NCI-H226 (cell line): ENCODE results near the gene RTN4RL1.
A peak's percentile ranks its signal among the peaks of the same experiment; 100 is the strongest.
"Not testable (repeated sequence)": the region's sequence is repeated elsewhere in the genome, so short reads cannot be mapped to it uniquely, and the experiment has no call there.

ENCODE experiments used
- DNase-seq: peaks from one replicate; pipeline ENCODE4 v3.0.0-alpha.2; 2015

Gene RTN4RL1

DNA sequence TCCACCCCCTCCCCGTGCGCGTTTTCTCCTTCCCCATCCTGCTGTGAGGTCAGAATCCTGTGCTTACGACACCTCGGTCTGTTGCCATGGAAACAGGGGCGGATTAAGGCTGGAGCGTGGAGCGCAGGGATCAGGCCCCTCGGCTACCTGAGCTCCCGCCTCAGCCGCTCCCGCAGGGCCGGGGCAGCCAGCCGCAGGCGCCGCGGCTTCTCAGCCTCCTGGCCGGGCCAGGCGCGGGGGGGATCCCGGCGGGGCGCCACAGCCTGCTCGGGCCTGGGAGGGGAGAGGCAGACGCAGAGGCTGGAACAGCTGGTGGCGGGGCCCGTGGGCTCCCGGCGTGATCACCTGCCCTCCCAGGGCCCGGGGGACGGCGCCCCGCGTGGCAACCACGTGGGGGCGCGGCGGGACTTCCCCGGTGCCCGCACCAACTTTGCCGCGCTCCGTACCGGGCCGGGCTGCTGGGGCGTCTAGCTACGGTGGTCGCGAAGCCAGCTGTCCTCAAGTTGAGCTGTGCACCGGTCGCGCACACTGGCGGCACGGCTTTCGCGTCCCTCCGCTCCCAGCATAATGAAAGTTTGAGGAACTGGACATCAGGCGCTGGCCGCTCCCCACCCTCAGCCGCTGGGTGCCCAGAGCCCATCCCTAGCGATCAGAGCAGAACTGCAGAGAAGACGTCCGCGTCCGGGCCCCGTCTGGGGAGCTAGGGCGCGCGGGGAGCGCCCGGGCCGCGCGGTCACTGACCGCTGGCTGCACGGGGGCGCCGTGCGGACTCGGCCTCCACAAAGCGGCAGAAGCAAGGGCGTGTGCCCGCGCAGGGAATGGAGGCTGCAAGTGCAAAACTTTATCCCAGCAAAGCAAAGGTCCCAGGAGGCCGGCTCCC lies 1.2 kb downstream of the RTN4RL1 start:
- peak; percentile 52 for DNase-seq

DNA sequence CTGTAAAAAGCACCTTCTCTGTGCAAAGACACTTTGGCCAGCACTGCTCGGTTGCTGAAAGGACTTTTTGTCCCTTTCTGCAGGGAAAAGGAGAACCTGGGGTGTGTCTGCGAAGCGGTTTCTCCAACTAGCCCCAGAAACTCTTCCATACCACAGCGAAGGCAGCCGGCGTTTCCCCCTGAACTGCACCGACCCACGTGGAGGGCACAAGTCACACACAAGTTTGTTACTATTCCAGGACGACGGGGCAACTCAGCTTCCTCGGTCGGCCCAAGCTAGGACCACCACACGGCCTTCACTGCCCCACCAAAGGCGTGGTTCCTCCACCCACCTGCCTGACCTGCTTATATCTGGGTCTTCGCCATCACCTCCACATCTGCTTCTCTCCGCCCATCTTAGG lies 1.9 kb downstream of the RTN4RL1 start:
- DNase-seq: no peak

DNA sequence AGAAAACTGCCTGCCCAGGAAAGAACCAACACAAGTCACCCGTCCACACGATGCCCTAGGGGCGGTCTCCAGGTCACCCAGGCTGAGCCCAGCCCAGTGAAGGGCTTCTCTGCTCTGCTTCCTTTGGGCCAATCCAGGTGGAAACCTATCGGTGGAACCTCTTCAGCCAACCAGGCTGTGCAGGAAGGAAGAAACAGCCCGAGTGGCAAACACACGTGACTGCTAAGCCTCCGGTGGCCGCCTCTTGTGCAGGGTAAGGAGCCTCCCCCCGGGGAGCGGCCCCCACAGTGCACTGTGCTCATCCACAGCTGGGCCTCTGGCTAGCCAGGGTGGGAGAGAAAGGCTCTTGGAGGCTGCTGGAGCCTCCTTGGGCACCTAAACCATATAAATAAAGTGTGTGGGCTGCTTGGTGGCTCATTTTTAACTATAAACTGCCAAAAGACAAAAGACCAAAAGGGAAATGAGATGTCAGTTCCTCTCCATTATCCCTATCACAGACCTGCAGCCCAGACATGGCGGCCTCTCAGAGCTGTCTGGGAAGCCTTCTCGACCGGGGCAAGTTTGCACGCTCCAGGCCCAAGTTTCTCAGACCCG lies 2.4 kb downstream of the RTN4RL1 start:
- no peak for DNase-seq

DNA sequence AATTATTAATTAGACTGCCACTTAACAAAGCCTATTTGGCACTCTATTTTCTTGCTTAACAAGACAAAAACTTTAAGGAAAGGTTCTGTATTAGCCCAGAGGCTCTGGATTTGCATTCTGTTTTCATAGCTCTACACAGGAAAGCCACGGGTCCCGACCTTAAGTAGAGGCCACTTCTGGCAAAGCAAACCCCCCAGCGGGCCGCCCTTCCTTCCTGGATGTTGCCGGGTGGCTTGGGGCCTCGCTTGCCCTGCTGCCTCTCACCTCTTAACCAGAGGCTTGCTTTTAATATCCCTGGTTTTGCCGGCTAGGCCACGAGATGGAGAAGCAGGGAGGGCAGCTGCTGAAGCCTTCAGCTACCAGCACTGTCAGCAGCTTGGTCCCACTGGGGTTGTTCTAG lies 4.4 kb downstream of the RTN4RL1 start:
- DNase-seq: no peak

DNA sequence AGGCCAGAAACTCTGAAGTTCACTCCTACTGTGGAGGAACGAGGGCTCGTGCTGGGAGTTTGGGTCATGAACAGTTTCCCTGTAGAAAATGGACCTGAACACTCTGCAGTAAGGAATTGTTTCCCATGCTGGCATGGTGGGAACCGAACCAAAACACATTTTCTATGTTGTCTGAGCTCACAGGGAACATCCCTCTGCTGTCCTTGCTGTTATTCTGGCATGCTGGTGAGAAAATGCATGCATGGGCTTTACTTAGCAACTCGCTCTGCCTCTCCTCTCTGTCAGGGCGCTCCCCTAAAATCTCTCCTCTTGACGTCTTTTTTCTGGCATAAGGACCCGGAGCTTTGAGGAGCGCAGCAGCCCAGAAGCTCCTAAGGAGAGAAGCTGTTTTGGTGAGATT lies 5.4 kb downstream of the RTN4RL1 start:
- no peak for DNase-seq

DNA sequence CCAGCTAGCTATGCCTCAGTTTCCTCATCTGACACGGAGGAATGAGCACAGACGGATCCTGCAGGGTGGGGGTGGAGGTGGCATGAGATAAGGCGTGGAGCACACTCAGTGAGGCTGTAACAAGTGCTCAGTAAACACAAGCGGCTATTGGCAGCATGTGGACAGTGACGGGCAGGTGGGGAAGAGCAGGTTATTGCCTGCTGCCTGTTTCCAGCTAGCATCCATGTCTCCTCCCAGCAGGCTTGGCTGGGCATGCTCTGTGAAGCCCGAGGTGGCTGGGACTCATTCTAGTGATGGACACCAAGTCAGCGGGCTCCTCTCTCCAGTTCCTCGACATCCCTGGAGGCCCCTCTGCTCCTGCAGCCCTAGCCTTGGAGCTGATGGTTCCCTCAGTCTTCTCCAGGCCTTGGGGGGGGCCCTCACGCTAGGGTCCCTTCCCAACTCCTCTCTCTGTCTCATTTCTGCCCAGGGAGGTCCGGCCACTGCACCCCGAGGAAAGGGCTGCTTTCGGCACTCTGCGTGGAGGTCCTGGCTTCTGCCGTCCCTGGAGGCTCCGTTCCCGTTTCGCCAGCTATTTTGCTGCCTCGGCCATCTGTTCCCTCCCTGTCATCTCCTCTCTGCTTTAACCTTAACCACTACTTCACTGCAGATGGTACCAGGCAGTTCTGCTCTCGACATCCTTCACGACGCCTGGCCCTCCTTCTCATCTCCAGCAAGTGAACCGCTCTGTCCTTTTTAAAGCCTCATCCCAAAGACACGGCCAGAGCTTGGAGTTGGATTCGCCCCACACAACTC lies 6.2 kb downstream of the RTN4RL1 start:
- DNase-seq: no peak

DNA sequence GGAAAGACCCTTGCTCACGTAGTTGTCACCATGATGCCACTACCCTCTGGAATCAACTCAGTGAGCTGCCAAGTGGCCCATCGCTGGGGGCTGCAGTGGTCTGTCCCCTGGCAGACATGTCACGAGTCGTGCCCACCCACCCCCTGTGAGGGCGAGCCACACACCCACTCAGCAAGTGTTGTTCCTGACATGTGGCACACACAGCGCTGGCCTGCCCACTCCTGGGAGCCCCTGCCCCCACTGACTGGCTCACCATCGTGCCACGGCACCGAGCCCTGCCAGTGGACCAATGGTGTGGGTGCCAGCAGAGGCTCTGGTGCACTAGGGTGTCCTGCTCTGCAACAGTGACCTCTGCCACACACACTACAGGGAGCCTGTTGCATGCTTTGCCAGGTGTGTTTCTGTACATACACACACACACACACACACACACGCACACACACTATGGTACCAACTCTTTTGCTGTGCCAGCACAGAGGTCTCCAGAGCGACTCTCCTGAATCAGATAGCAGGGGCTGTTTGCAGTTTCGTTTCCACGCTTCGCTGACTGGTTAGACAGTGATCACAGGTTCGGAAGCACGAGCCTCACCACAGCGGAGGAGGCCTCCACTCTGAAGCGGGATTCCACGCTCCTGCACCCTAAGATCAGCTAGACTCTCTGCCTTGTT lies 7.7 kb downstream of the RTN4RL1 start:
- DNase-seq: no peak

DNA sequence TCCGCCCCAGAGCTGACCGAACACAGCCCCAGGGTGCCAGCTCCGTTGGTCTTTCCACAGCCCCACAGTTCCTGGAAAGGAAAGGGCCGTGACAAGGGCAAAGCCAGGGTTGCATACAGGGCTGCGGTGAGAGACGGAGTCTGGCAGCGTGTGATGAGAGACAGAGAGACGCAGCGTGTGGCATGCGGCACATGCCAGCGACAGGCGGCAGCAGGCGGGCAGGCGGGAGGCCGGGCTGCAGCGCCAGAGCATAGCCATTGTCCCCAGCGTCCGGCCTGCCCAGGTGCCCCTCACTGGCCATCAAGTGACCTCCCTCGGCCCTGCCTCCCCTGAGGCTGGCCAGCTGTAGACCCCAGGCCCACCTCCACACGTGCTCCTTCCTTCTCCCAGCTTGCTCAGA lies 8.6 kb downstream of the RTN4RL1 start:
- DNase-seq: no peak

DNA sequence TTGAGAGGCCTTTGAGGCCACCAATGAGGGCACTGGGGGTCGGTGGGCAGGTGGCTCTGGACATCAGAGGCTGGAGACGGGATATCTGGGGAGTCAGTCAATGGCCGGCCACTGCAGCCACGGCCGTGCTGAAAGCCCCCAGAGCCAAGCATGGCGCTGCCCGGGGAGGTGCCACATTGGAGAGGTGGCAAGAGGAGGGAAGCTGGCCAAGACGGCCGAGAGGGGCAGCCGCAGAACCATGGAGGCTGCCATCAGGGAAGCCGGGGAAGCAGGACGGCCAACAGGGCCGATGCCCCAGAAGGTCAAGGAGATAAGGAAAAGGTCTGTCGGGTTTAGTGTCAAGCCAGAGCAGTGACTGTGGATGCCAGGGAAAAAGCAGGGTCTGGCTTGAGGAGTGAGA lies 9.8 kb downstream of the RTN4RL1 start:
- DNase-seq: no peak

DNA sequence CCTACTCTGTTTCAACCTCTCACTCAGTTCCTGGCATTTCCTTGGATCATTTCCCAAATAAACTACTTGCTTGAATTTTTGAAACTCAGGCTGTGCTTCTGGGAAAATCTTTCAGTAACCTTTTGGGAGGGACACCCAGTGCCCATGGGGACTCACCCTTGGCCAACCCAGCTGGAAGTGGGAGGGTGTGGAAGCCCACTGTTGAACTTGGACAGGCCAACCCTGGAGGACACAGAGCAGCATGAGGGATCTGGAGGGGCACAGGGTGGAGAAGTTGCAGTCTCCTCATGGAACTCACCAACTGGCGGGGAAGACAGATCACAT lies 11.2 kb downstream of the RTN4RL1 start:
- no peak for DNase-seq

DNA sequence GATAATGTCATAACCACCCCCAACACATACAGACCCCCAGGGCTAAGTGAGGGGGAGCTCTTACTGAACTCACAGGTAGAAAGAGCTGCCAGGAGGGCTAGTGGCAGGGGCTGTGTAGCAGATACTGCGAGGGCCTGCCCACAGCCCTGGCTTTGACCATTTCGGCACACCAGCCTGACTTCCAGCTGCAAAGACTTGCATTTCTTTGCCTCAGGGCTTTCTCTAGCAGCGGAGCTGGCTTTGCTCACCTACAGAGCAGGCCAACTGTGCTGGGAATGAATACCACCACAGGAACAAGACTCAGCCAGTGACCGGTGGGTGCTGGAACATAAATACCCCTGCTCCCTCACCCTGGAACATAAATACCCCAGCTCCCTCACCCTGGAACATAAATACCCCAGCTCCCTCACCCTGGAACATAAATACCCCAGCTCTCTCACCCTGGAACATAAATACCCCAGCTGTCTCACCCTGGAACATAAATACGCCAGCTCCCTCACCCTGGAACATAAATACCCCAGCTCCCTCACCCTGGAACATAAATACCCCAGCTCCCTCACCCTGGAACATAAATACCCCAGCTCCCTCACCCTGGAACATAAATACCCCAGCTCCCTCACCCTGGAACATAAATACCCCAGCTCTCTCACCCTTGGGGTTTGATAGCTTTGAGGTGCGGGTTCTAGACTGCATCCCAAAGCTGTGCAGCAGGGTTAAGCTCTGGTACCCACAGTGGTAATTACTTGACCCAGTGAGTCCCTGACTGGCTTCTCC lies 11.7 kb downstream of the RTN4RL1 start:
- not testable (repeated sequence) for DNase-seq

DNA sequence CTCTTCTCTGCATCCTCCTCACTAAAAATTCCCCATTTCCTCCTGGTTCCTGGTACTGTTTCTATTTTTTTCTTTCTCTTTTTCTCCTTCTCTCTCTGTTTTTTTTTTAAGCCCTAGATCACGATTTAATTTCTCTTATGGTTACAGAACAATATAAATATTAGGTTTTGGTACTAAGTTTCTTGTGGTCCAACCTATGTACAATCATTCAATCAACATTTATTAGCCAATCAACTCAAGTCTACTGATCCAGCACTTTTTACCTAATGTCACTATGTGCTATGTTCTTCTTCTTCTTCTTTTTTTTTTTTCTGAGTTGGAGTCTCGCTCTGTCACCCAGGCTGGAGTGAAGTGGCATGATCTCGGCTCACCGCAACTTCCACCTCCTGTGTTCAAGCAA lies 12.6 kb downstream of the RTN4RL1 start:
- no peak for DNase-seq

DNA sequence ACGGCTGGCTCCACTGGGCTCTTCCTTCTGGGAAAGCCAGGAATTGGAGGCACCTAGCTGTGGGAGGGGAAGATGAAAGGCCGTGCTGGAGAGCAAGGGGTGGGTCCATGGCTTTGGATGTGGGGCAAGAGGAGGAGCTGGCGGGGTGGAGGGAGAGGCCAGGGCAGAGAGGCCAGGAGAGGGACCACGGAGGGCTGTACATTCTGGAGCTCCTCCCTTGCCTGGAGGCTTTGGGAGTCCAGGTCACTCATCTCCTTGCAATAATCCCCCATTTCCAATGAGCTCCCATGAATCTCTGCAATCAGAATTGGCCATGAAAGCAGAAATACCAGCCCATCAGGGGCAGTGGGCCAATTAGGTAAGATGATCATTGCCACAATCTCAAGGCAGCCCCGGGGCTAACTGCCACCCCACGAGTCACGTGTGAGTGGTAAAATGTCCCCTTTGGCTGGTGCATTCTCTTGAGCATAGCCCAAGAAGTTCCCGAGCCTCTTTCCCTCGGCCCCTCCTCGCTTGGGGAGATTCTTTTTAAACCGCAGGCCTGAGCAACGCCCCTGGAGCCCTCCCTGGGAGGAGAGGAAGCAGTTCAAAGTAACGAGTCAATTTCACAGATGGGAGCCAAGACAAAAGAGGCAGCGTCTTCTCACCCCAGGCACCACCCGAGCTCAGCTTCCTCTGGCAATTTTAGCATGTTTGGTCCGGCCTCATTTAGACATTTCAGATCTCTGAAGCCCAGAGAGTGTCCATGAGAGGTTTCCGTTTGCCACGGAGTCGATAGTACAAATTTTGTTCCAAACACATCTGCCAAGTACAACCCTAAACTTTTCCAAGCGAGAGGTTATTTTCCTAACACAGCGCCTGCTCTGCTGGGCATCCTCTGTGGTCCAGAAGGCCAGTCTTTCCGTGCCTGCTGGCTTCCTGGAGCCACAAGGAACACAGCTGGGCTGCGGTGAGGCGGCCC lies 13.4 kb downstream of the RTN4RL1 start:
- DNase-seq: peak; percentile 62

DNA sequence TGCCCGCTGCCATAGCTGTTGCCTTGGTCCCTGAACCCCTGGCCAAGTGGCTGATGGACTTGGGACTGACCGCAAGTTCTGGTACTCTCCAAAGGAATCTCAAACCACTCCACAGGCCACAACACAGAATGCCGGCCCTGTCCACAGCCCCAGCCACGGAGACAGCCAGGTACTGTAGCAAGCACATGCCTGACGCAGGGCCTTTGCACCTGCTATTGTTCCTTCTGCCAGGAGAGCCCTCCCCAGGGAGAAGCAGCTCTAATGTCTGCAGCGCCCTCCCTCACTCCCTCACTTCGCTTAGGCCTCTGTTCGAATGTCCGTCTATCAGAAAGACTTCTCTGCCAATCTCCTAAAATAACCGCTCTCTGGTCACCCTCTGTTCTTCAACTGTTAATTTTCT lies 15.4 kb downstream of the RTN4RL1 start:
- no peak for DNase-seq

DNA sequence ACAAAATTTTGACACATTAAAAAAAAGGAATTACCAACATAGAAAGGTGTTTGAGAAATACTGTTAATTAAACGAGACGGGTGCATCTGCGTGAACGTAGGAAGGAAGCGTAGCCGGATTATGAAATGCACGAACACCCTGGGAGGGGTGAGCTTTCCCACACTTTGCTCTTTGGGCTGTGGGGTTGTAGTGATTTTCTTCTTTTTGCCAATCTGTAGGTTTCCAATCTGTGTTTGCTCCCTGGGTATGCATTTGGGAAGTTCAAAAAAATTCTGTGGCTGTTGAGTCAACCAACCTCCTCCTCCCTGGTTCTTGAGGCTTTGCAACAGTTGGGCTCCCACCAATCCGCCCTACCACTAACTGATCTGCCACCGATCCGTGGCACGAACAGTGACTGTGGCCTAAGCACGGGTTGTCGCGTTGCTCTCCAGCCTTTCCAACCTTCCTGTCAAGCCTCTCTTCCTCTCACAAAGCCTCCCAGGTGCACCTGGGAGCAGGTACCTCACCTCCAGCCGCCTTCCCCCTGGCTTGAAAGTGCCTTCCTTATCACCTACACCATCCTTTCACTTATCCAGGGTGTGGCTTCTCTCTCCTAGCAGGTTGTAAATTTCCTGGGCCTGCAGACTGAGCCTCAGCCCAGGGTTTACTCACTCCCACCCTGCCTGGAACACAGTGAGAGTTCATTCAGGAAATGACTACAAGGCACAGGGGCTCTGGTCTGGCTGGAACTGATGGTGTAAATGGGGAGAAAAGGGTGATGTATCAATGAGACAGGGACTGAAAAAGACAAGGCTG lies 16.6 kb downstream of the RTN4RL1 start:
- DNase-seq: no peak

DNA sequence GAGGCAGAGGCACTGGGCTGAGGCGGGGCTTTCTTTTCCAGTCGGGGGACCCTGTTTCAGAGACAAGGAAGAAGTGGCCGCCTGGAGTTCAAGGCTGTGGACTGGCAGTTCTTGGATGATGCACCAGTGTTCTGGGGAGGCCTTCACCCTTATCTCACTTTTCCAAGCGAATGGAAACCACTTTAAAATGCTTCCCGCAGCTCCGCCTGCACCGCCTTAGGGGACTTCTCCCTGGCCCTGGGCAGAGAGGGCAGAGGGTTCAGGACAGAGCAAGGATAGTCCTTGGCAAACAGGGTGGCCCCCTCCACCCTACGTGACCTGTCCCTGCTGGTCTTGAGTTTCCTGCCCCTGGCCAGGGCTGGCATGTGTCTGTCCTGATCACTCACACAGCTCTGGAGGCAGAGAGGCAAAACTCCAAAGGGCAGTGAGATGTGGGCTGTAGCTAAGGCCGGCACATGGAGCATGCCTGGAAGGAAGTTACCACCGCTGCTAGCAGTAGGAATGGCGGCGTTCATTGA lies 20.6 kb downstream of the RTN4RL1 start:
- DNase-seq: no peak

DNA sequence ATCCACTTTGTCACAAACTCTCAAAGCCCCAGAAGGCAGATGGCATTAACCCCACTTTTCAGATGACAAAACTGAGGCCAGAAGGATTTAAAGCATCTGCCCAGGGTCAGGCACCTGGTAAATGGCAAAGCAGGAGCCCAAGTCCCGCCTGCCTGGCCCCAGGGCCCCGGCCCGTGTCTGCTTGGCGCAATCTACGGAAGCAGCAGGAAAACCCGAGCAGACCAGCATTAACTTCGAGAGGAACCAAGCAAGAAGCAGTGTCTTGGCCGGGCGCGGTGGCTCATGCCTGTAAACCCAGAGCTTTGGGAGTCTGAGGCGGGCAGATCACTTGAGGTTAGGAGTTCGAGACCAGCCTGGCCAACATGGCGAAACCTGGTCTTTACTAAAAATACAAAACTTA lies 21.6 kb downstream of the RTN4RL1 start:
- DNase-seq: no peak

DNA sequence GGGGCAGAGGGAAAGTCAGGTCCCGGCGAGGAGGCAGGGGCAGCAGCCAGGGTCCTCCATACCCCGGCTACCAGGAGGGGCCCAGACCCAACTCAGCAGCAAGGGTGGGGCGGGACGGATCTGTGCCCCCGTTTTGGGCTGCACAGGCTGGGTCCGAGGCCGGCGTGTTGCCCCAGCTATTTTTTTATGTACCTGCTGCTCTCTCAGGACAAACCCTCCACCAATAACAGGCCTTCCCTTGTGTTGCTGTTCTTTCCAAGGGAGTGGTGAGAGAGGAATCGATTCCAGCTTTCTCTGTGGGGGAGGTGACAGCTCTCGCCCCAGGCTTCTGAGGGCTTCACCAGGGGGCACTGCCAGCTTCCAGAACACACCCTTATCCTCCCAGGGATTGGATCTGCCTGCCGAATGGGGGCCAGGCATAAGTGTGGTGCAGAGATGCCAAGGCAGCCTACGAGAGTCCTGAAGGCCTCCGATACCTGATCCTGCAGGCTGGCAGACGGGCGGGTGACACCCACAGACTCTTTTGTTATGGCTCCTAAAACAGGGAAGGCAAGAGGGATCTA lies 22.3 kb downstream of the RTN4RL1 start:
- no peak for DNase-seq

DNA sequence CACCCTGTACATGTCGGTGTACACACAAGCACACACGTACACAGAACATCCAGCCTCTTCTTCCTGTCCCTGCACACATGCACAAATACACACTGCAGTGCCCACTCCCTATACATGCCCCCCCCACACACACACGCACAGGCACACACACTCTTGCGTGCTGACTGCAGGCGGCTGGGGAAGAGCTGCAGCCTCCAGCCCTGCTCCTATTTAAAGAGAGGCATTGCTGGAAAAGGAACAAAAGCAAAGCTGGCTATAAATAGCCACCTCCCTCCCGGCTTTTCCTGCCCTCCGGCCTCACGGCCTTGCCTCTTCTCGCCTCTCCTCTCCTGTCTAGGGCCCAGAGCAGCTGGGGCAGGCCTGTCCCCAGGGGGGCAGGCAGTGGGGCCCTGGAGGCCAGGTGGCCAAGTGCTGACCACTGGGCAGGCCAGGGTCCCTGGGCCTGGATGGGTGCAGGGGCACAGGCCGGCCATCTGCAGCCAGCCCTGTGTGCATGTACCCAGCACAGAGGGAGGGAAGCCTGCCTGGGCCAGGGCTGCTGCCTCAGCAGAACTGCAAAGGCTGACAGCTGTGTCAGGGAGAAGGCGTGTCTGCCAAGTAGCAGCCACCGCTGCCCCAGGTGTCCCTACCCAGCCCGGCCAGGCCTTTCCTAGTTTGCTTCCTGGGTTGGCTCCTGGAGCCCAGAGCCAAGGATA lies 25.4 kb downstream of the RTN4RL1 start:
- no peak for DNase-seq
